ENCODE results near the gene RABGAP1L.
"Not testable (repeated sequence)": the region's sequence is repeated elsewhere in the genome, so short reads cannot be mapped to it uniquely, and the experiment has no call there.

RABGAP1L gene

DNA sequence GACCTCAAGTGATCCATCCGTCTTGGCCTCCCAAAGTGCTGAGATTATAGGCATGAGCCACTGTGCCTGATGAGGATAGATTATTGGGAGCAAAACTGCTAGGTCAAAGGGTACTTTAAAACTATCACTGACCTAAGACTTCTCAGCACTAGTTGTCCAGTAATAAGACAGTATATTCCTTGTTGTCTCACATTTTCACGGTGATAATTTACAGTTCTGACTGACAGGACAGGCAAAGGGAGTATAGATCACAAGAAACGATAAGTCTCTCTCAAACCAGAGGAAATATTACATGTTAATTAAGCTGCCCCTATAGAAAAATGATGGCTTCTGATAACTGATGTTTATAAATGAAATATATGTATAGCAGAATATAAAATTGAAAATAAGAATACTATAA, 860.2 kb downstream of the RABGAP1L start:
- DNase-seq = no peak

DNA sequence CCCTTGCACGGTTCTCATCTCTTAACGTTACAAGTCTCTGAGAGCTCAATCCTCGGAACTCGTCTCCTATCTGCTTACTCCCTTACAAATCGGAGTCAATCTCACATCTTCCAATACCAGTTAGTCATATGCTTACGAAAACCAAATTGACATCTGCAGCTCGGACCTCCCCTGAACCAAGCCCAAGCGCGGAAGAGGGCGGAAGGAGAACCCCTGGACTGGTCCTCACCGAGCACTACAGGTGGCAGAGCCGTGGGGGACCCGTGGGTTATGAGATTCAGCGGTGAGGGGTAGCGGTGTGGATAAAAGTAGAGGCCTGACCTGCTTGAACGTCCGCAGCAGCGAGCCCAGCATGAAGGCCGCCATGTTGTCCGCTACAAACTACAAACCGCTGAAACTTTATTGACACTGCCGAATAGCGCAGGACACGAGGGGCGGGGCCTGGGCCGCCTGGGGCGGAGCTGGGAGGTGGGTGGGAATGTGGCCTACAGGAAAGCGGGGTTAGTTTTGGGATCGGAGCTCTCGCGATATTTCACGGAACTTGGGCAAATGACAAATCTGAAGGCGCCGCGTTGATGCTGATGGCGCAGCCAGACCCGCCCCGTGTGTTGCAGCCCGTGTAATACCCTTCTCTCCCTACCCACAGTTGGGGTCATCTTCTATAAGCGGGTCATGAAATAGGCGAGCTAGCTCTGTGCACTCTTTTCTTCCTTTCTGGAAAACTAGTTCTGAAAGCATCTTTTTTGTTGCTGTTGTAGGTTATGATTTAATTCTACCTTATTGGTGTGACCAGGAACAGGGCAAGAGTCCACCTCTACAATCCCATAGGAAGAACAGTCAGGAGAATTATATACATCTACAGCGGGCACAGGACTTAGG, 864.0 kb downstream of the RABGAP1L start, which contains the start of gene MRPS14:
Gene MRPS14 (minus strand): TSS at position 383 of the 879 bp plus-strand sequence. CDS start 17 bp downstream, at position 366.
- DNase-seq = peak; percentile 99

DNA sequence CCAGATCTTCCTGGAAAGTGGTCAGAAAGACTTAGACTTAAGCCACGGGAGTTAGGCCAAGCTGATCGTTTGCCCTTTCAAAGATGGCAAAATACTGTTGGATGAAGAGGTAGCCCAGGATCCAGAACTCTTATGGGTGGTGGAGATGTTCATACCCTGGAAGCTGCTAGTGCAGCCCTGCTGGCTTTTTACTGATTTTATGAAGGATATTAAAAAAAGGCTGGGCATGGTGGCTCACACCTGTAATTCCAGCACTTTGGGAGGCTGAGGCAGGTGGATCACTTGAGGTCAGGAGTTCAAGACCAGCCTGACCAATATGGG, 864.6 kb downstream of the RABGAP1L start:
- DNase-seq = not testable (repeated sequence)

DNA sequence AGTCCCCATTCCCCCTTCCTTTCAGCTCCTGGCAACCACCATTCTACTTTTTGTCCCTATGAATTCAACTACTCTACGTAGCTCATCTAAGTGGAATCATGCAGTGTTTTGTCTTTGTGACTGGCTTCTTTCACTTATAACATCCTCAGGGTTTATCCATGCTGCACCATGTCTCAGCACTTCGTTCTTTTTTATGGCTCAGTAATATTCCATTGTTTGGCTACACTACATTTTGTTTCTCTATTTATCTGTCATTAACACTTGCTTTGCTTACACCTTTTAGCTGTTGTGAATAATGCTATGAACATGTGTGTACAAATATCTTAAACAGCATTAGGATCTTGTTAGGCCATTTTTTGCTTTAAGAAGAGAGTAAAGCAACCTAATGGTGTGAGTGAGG, 865.5 kb downstream of the RABGAP1L start:
- DNase-seq = no peak

DNA sequence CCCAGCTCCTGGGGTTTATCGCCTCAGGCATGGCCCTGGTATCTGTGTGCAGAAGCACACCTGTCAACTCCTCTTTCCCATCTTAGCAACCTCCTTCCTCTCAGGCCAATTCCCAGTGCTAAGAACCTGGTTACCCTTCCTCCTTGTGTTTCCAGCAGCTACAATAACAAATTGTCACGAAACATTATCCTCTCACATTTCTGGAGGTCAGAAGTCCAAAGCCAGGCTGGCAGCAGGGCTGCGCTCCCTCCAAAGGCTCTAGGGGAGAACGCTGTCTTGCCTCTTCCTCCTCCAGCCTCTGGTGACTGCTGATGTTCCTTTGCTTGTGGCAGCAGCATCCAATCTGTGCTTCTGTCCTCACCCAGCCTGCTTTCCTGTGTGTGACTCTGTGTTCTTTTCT, 874.6 kb downstream of the RABGAP1L start:
- DNase-seq = no peak

DNA sequence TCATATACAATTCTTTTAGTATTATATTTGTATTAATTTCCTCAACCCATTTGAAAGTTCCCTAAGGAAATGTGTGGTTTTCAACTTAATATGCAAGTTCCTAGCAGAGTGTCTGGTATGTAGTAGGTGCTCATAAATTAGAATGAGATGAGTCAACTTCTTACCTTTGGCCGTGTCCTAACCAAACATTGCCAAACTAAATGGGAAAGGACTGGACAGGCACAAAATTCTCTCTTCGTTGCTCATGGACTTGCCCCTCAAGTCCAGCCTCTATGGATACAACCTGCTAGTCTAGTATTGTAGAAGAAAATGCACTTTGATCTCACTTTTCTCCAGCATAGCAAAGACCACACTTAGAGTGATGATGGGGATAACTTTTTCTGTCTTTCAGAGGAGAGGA, 875.5 kb downstream of the RABGAP1L start:
- no peak for DNase-seq

DNA sequence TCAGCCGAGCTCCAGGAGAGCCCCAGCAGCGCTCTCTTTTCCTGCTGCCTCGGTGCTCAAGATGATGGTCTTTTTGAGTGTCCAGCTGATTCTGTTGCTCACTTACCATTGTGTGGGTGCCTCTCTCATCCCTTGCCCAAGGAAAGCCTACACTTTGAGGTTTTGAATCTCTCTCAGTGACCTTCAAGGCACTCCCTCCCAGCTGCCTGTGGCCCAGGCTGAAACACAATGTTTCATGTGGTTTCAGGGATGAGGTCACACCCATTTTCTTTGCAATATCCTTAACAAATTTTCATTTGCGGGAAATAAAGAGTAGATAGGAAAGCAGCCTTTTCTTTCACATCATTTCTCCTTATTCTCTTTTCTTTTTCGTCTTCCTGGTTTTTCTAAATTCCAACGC, 876.5 kb downstream of the RABGAP1L start:
- DNase-seq = no peak

DNA sequence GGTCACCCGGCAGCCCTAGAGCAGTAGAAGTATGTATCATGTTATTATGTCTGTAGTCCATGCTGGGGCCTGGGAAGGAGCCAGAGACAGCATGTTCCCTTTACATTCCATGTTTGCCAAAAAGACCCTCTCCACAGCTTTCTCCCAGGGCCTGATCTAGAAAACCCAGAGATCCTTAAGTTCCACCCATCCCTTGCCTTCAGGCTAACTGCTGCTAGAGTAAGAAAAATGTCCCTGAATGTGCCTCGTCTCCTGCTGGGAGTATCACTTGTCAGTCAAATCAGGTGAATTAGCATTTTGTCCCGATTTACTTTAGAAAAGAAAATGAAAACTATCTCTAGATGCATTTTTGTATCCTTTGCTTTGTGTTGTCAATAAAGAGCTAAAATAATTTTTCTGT, 877.2 kb downstream of the RABGAP1L start:
- no peak for DNase-seq

DNA sequence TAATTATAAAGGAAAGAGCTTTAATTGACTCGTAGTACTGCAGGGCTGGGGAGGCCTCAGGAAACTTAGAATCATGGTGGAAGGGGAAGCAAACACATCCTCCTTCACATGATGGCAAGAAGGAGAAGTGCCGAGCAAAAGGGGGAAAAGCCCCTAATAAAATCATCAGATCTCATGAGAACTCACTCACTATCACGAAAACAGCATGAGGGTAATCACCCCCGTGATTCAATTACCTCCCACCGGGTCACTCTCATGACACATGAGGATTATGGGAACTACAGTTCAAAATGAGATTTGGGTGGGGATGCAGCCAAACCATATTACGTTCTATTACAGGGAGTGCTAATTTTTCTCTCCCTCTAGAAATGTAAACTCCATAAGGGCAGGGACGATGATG, 878.1 kb downstream of the RABGAP1L start:
- DNase-seq = no peak

DNA sequence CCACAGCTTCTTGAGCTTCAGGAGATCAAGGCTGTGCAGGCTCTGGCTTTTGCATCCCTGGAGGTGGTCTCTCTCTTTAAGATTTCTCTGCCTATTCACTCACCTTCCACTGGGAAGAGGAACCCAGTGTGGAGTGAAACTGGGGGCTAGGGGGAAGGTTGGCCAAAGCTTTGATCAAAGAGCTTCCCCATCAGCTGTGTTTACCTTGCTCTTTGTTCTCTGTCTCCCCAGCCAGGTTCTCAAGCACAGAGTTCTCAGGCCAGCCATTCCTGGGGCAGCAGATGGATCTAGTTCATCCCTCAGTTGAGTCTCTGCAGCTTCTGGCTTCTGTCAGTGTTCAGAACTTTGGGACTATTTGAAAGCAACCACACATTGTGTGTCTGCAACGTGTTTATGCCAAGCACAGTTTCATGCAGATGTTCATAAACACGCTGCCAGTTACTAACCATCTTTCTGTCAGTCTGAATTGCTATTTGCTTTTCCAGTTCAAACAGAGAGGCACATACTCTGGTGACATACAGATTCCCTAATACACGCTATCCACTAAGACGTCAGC, 881.1 kb downstream of the RABGAP1L start:
- DNase-seq = no peak

DNA sequence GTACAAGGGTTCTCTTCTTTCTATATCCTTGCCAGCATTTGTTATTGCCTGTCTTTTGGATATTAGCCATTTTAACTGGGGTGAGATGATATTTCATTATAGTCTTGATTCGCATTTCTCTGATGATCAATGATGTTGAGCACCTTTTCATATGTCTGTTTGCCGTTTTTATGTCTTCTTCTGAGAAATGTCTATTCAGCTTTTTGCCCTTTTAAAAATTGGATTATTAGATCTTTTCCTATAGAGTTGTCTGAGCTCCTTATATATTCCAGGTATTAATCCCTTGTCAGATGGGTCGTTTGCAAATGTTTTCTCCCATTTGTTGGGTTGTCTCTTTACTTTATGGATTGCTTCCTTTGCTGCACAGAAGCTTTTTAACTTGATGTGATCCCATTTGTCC, 883.3 kb downstream of the RABGAP1L start:
- no peak for DNase-seq

DNA sequence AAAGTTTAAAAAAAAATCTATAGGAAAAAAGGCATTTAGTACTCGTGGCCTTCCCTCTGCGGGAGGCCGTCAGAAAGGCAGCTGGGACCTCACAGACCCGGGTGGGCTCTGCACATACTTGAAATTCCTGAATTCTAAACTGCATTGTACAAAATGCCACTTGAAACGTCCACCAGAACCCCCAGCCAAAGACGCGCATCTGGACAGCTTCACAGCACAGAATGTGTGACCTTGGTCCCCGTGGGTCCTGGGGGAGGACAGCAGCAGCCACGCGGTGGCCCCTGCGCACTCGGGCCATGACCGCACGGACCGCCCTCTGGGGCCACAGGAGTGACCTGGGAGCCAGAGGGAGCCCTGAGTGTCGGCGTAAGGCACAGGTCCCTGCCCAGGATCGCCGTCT, 884.5 kb downstream of the RABGAP1L start:
- DNase-seq = no peak

DNA sequence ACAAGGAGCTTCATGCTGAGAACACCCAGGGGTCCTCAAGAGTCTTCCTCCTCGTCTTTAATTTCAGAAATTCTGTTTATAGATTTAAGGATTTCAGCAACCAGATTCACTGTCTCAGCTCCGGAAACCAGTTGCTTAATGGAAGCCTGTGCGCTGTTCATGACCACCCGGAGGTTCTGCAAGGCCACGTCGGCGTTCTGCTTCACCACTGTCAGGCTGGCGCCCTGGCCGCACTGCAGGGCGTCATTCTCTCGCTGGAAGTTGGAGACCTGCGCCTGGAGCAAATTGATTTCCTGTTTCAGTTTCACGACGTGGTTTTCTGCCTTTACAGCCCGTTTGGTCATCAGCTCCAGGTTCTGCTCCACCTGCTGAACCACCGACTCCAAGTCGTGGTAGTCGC, 885.3 kb downstream of the RABGAP1L start:
- DNase-seq = not testable (repeated sequence)
